Activated CD8-positive, alpha-beta memory T cell treated with anti-CD3 and anti-CD28 coated beads for 36 hours (primary cell): ENCODE data around the gene IFRD2. TPM values are rescaled to one million over a fixed set of nuclear protein-coding genes. Genes with fewer than 3 reads are reported as not detected.

ENCODE experiments used
- CTCF ChIA-PET: fragments of 350-600 bp; sonication (Branson Sonifier 250); formaldehyde crosslinking; loops from one replicate; lab custom pipeline; 2021; ENCODE audit warnings: antibody characterized with exemption; lab: Charles Lee
- POLR2A ChIA-PET: fragments of 350-600 bp; sonication (Branson Sonifier 250); formaldehyde crosslinking; loops from one replicate; lab custom pipeline; 2021; ENCODE audit warnings: antibody characterized with exemption; lab: Charles Lee
- total RNA-seq, 2 experiments: library from RNA; stranded (reverse); gene quantifications; one replicate each; pipeline ENCODE4 v1.2.3, GENCODE V29; 2021

Gene IFRD2
- total RNA-seq, 2 experiments from 2014 or later: 197 to 200 TPM

DNA sequence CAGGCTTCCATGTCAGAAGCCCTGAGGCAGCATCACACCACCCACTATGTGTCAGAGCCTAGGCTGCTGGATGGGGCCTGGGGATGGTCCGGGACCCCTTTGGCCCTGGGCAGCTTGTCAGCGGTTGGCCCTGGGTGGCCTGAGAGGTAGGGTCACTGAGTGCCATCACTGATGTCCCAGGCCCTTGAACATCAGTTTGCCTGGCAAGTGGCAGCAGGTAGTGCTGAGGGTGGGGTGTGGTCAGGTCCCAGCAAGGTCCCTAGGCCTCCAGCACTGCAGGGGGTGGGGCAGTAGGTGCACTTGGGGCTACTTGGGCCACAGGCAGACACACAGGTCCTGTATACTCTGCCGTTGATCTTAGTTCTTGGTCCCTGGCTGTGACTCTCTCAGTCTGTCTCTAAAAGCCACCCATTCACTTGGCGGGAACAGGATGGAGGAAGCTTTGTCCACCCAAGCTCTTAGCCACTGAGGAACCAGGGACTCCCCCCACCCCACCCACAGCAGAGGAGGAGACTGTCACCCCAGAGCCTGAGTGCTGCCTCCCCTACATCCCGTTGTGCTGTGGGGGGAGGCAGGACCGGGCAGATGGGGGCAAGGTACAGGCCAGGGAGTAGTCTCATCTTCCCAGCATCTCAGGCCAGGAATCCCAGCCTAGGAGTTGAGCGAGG lies 50.4 kb downstream of the IFRD2 start:
- CTCF ChIA-PET: interaction anchor here (2.4 to 10.7 kb wide), 4 partner anchors 14 to 47 kb away, joined by 7 to 88 read pairs (median 12); no protein-coding TSS in a partner anchor
- POLR2A ChIA-PET: interaction anchor here (1.0 to 1.3 kb wide), 2 partner anchors 14 to 96 kb away, joined by 3 to 4 read pairs; no protein-coding TSS in a partner anchor

DNA sequence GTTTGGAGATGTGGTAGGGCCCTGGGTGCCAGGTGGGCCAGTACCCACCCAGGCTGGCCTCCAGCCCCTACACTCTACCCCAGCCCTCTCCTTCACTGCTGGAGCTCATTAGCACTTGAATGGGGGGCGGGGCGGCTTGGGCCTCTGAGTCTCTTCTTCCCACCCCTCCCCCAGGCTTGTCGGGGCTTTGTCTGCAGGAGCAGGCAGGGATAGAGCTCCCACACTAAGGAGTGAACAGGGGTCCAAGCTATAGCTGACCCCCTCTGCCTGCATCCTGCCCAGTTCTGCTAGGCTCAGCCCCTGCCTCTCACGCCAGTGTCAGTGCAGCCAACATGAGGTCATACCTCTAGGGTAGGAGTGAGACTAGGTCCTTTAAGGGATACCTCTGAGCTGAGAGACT lies 51.1 kb downstream of the IFRD2 start:
- POLR2A ChIA-PET: interaction anchor here (1.0 to 1.3 kb wide), 2 partner anchors 13 to 96 kb away, joined by 3 to 4 read pairs; no protein-coding TSS in a partner anchor
- CTCF ChIA-PET: interaction anchor here (2.6 to 10.7 kb wide), 2 partner anchors 14 to 15 kb away, joined by 10 to 88 read pairs; no protein-coding TSS in a partner anchor

DNA sequence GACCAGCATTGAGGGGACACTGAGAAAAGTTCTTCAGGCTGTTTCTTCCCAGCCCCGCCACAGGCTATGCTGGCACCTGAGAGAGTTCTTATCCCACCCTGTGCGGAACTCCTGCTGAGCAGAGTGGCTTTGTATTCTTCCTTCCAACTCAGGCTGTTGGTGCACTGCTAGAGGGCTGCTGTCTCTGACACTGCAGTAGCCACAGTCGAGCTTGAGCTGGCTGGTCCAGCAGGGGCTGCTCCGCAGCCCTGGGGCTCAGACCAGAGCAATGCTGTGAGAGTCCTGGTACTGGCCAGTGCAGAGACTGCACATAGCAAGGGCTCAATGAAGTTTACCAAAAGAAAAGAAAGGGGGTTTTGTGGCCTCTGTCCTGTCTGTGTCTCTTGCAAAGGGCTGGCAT lies 52.6 kb downstream of the IFRD2 start:
- ChIA-PET CTCF (interaction anchor here (1.0 to 10.7 kb wide), 3 partner anchors 12 to 20 kb away, joined by 6 to 88 read pairs (median 10); no protein-coding TSS in a partner anchor), POLR2A (no interaction called here)

DNA sequence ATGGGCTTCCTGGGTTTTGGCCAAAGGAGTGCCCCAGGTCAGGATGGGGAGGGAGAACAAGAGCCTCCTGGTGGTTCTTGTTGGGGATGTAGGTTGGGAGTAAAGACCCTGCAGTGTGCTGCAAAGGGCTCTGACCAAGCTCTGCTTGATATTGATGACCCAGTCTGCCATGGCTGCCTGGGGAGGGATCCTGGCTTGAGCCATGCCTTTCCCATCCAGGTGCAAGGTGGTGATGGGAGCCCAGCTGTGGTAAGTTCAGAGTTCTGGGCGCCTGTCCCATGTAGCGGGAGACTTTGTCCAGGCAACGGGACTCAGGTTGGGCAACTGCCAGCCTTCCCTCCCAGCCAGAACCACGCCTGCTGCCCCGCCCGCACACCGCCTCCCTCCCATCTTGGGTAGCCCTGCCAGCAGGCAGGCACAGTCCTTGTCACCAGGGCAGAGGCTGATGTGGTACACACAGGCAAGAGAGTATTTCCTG lies 53.6 kb downstream of the IFRD2 start:
- POLR2A ChIA-PET: no interaction called here

DNA sequence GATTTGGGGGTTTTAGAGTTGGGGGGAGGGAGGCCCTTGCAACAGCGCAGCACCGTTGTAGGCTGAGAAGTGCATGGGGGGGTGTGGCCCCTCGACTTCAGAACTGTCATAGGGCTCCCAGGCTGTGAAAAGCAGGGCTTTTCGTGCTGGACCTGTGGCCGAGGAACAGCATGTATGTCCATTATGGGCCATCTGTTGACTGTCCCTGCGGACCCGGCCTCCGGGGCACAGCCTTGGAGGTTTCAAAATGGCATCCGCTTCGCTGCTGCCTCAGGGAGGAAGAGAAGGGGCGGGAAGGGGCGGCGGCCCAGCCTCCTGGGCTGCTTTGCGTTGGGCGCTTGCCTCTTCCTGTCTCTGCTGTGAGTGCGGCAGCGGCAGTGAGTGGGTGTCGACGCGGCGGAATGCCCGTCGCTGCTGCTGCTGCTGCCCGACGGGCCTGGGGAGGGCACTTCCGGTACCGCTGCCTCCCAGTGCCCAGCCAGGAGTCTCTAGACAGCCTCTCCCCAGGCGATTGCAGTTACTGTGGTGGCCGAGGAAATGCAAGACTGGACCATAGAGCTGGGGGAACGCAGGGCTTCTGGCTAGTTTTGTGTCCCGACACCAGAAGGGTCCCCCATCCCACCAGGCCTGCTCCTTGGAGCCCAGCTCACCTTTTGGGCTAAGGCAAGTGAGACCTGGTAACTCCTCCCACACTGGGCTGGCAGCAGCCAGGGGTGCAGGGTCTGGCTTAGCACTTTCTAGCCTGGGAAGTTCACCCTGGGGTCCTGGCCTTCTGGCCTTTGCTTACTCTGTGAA lies 54.3 kb downstream of the IFRD2 start:
- ChIA-PET CTCF (interaction anchor here (0.5 to 10.7 kb wide), 4 partner anchors 9 to 191 kb away, joined by 3 to 88 read pairs (median 24); no protein-coding TSS in a partner anchor), POLR2A (interaction anchor here (0.6 to 2.5 kb wide), 4 partner anchors 9 to 99 kb away, joined by 3 to 17 read pairs (median 3); no protein-coding TSS in a partner anchor)

More for the DNA sequence above, 53.6 kb downstream of the IFRD2 start:
- CTCF ChIA-PET: interaction anchor here (0.5 to 10.7 kb wide), 3 partner anchors 8 to 192 kb away, joined by 5 to 88 read pairs (median 43); no protein-coding TSS in a partner anchor

Other genes with a start within 250 kb of the IFRD2 start
- 100 to 1,000 TPM; 101 to 108 TPM for gene RBM5, start 203.5 kb downstream of the IFRD2 start, total RNA-seq
- gene SEMA3F, start 137.1 kb downstream of the IFRD2 start, total RNA-seq: under 1 TPM; 0.10 to 0.36 TPM
- gene GNAT1, start 100.8 kb downstream of the IFRD2 start, total RNA-seq: not detected
- under 1 TPM in 1 of 2 experiments, not detected in 1; 0.29 TPM for gene SLC38A3, start 87.2 kb downstream of the IFRD2 start, total RNA-seq
- gene GNAI2, start 56.2 kb downstream of the IFRD2 start, total RNA-seq: 100 to 1,000 TPM; 239 to 242 TPM
- under 1 TPM; 0.40 to 0.46 TPM for gene SEMA3B, start 23.3 kb downstream of the IFRD2 start, total RNA-seq
- not detected for gene LSMEM2, start 13.3 kb downstream of the IFRD2 start, total RNA-seq
- 1 to 10 TPM; 8.5 to 9.4 TPM for gene HYAL3, start 7.0 kb upstream of the IFRD2 start, total RNA-seq
- gene NAA80, start 7.0 kb upstream of the IFRD2 start, total RNA-seq: 10 to 100 TPM; 17.3 to 17.5 TPM
- gene HYAL1, start 11.1 kb upstream of the IFRD2 start, total RNA-seq: under 1 TPM in 1 of 2 experiments, not detected in 1; 0.36 TPM
- gene HYAL2, start 30.3 kb upstream of the IFRD2 start, total RNA-seq: 10 to 100 TPM; 11.7 to 11.9 TPM
- 10 to 100 TPM; 33.6 TPM for gene TUSC2, start 35.8 kb upstream of the IFRD2 start, total RNA-seq
- gene RASSF1, start 48.4 kb upstream of the IFRD2 start, total RNA-seq: 10 to 100 TPM; 68.2 to 72.5 TPM
- gene ZMYND10, start 53.3 kb upstream of the IFRD2 start, total RNA-seq: 1 to 10 TPM; 1.6 TPM
- 10 to 100 TPM; 39.5 to 46.6 TPM for gene NPRL2, start 58.3 kb upstream of the IFRD2 start, total RNA-seq
- gene CYB561D2, start 58.4 kb upstream of the IFRD2 start, total RNA-seq: 10 to 100 TPM; 25.8 to 28.2 TPM
- gene TMEM115, start 67.1 kb upstream of the IFRD2 start, total RNA-seq: 10 to 100 TPM; 25.2 to 26.3 TPM
- gene CACNA2D2, start 211.2 kb upstream of the IFRD2 start, total RNA-seq: under 1 TPM; 0.55 to 0.67 TPM